IPS-18c (cell line): Measurements from ENCODE around the gene MIER2.

Source experiments
- H3K4me3 ChIP-seq: 2 replicates; pipeline ENCODE4 v1.7.0; 2013; ENCODE audit warnings: low read depth, mild to moderate bottlenecking, low read length, moderate library complexity; ENCODE audit not compliant: insufficient read depth
- H3K9me3 ChIP-seq: one replicate; pipeline ENCODE4 v1.6.1; 2013; ENCODE audit warnings: mild to moderate bottlenecking, low read length, moderate library complexity; ENCODE audit not compliant: control insufficient read depth, insufficient read depth

Gene MIER2

DNA sequence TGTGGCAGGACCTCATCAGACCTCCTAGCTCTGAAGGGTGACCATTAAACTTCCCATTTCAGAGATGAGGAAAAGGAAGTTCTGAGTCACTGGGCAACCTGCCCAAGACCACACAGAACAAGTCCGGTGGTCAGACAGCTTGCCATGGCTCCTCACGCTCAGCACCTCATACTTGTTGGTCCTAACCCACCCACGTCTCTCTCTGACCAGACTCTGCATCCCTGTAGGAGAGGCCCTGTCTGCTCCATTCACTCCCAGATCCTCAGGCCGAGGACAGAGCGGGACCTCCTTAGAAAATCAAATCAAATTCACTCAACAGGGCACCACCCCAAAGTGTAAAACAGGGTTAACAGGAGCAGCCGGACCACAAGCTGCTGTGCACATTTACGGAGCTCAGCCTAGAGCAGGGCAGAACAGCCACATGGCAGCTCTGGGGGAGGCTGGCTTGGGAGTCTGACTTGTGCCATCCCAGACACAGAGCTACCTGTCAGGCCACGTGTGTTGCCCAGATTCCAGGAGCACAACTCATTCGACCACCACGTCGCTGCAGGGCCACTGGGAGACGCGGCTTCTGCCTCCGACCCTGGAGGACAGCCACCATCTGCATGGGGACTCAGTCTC is 1.7 kb downstream of the MIER2 start:
- Histone ChIP-seq H3K9me3 (no peaks in the 10 kb centered on the region), H3K4me3 (peak overlapping the region; percentile 36)

DNA sequence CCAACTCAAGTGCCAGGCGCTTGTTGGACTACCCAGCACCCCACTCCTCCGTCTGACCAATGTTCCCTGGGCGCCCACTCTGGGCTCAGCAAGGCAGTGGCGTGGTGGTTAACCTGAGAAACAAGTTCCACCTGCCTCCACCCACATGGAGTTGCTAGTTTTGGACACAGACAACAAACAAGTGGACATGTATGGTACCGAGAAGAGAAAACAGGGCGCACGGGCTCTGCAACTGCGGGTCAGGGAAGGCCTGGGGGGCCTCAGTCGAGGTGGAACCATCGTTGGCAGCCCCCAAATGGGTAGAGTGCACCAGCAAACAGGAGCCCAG is 2.5 kb downstream of the MIER2 start:
- Histone ChIP-seq H3K9me3 (no peaks in the 10 kb centered on the region), H3K4me3 (no peak overlapping the region)

DNA sequence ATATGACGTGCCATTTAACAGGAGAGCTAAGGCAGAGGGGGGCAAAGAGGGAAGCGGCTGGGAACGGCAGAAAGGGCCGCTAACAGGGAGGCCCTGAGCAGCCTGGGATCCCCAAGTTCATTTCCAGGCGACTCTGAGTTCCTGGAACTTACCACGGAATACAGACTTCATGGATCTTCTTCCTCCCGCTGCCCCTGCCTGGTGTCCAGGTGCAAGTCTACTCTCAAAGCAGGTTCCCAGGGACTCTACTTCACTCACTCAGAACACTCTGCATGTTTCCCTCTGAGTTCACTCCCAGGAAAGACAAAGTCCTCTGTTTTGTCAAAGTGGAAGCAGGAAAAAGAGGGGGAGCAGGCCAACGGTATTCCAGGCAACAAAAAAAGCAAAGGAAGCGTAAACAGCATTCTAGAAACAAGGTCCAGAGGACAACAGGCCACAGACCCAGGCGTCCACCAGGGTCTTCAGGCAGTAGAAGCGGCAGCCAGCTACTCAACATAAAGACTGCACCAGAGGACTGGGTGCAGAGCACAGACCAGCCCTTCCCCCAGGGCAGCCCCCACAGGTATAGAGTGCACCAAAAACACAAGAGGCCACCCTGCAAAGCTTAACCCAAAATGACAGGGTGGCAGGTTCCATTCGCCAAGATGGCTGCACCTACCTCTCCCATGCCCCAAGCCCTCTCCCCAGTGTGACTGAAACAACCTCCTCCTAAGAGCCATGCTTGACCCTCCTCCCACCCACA is 3.0 kb downstream of the MIER2 start:
- Histone ChIP-seq H3K9me3 (no peaks in the 10 kb centered on the region), H3K4me3 (no peak overlapping the region)

DNA sequence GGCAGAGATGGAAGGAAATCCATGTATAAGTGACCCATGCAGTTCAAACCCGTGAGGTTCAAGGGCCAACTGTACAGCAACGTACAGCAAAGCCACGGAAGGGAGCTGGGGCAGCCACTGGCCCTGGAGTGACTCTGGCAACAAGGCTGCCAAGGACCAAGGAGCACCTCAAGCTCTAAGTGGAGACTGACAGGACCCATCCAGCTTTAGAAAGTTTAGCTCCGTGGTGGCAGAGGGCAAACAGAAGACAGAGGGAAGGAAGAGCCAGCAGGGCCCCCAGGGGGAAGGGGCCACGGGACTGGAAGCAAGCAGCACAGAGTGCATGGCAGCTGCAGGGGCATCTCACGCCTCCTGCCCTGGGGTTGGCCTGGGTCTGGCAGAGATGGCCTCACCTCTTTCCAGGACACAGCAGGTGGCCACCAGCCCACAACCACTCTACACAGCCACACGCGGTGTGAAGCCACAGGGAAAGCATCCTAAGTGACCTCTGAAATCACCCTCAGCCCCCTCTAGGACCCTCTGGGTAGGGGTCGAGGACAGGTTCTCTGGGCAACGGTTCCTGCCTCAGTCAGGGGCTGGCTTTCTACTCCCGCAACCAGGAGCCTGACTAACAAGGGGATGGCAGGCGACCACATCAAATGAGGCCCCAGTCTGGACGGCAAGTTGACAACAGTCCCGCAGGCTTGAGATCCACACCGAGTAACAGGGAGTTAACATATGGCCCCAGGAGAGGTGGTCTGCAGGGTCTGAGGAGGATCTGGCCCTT is 3.8 kb downstream of the MIER2 start:
- H3K4me3 ChIP-seq, result no peak overlapping the region
- no peaks in the 10 kb centered on the region for H3K9me3 ChIP-seq

DNA sequence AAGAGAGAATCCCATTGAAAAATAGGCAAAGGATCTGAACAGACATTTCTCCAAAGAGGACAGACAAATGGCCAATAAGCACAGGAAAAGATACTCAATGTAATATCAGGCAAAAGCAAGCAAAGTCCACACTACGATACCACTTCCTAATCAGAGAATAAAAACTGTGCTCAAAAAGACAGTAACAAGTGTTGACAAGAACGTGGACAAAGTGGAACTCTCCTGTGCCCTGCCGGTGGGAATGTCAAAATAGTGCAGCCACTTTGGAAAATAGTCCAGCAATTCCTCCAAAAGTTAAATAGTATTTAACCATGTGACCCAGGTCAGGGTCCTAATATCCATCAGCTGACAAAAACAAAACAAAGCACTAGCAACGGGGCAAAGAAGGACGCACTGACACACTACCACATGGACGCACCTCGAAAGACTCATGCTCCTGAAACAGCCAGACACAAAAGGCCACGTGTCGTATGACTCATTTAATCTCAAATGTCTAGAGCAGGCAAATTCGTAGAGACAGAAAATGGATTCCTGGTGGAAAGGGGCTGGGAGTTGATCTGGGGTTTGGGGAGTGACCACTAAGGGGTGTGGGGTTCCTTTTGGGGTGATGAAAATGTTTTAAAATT is 5.2 kb downstream of the MIER2 start:
- Histone ChIP-seq H3K4me3 (no peak overlapping the region), H3K9me3 (no peaks in the 10 kb centered on the region)

DNA sequence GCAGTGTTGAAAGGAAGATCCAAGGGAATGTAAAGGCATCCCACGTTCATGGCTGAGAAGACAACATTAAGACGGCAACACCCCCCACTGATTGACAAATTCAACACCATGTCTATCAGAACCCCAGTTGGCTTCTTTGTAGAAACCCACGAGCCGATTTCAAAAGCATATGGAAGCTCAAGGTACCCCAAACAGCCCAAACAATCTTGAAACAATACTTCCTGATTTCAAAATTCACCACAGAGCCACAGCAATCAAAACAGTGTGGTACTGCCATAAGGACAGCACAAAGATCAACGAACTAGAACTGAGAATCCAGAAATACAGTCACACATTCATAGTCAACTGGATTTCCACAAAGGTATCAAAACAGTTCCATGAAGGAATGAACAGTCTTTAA is 6.2 kb downstream of the MIER2 start:
- no peak overlapping the region for H3K4me3 ChIP-seq
- no peaks in the 10 kb centered on the region for H3K9me3 ChIP-seq

DNA sequence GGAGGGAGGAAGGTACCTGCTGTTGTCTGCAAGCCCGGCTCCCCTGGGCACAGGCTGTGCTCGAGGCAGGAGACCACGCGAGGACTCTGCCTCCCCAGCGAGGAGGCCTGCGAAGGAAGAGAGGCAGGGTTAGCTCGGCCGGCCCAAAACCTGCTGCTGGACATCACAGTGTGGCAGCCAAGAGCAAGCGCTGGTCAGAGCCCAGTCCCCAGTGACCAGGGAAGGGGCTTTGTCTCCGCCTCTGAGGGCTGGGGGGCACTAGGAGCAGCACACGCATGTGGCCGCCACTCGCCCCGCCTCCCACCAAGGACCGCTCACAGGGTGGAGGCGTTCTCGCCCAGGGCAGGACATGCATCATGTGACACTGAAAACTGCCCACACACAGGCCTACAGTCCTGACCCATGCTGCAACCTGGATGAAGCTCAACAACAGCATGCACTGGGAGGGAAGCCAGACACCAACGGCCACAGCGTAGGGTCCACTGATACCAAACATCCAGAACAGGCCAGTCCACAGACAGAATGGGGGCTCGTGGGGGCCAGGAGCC is 8.5 kb downstream of the MIER2 start:
- H3K9me3 ChIP-seq, result no peaks in the 10 kb centered on the region
- no peak overlapping the region for H3K4me3 ChIP-seq

DNA sequence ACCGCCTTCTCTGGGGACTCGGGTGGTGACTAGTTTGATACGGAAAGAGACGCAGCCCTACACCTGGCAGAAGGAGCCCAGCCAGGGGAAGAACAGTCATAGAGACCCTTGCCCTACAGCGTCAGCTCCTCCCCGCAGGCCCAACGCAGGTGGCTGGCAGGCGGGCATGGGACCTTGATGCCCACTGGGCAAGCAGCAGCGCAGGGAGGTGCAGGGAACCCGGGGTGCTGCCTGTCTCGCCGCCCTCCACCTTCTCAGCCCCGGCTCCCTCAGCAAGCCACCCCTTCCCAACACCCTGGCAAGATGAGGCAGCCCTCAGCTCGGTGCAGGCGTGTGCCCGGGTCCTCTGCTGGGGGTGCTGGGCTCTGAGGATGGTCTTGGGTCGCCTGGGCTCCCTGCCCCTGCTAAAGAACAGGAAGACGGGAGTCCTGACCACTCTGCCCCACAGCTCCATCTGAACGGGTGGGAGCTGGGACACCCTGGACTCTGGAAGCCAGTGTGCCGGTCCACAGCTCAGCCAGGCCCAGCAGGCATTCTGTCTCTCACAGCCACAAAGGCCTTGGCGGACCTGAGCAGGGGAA is 9.0 kb downstream of the MIER2 start:
- Histone ChIP-seq H3K9me3 (no peaks in the 10 kb centered on the region), H3K4me3 (no peak overlapping the region)

DNA sequence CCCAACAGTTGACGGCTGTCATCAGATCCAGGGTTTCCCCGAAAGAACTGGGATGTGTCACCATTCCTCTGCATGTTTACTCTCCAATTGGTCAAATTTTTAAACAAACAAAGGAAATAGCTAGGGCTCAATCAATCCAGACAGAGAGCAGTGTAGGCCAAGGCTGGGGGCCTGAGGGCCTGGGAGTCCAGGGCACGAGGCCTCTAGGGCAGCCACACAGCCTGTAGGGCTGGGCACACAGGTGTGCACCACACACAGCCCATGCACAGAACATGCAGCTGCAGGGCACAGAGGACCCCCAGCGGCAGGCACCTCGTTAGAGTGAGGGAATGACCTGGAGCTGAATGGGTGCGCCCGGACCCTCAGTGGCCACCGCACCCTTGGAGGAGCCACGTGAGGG is 9.5 kb downstream of the MIER2 start:
- Histone ChIP-seq H3K9me3 (no peaks in the 10 kb centered on the region), H3K4me3 (no peak overlapping the region)

DNA sequence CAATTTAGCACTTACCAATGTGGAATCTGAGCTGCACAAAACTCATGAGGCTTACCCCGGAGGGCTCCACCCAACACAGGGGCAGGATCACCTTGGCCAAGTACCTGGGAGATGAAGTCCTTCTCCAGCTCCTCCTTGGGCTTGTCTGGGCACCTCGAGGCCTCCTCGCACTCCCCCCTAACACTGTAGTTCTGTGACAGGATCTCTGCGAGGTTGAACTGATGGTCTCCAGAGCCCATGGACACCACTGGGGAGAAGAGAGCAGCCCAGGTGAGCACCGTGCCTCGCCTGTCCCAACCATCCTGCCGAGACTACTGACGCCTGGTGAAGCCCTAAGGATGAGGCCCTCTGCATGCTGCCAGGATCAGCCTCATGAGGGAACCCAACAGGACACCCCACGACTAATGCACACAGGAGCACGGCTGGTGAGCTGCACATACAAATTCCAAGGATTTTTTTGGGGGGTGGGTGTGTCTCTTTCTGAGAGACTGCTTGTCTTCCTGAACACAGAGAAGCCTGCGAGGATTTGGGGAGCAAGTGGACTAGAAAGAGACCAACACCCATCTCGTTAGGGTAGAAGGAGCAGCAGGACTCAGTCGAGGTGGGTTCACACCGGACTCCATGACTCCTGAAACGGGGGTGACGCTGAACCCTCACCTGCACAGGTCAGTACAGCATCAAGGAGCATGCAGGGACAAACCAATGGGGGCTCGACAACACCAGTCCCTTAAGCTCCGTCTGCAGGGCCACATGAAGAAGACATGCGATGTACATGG is 10.1 kb downstream of the MIER2 start:
- H3K9me3 ChIP-seq, result no peaks in the 10 kb centered on the region

DNA sequence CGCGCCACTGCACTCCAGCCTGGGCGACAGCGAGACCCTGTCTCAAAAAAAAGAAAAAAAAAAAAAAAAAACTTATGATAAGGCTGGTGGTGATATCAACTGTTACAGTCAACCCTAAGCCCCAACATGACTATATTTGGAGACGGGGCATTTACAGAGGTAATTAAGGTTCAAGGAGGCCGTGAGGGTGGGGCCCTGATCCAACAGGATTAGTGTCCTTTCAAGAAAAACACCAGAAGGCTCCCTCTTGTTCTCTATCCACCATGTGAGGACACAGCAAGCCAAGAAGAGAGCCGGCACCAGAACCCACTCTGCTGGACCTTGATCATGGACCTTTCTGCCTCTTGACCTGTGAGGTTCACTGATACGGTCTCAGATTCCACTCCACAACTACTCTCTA is 14.1 kb downstream of the MIER2 start:
- H3K9me3 ChIP-seq, result no peaks in the 10 kb centered on the region

More for the DNA sequence above, 10.1 kb downstream of the MIER2 start:
- H3K4me3 ChIP-seq, result no peak overlapping the region

DNA sequence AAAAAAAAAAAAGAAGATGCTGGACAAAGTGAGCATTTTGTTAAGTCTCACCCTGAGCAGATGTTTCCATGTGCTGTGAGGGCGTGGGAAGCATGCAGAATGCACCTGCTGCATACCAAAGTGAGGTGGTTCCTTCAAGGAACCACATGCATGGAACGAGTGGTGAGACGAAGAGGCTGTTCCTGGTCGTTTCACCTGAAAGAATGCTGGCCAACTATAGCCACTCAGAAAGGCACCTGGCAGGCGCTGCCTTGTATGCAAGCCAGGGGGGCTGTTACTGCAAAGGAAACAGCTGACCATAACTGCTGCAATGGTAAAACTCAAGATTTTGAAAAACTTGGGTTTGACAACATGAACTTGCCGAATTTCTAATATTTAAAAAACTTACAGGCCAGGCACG is 14.7 kb downstream of the MIER2 start:
- Histone ChIP-seq H3K9me3 (no peaks in the 10 kb centered on the region), H3K4me3 (no peak overlapping the region)

More for the DNA sequence above, 14.1 kb downstream of the MIER2 start:
- no peak overlapping the region for H3K4me3 ChIP-seq

DNA sequence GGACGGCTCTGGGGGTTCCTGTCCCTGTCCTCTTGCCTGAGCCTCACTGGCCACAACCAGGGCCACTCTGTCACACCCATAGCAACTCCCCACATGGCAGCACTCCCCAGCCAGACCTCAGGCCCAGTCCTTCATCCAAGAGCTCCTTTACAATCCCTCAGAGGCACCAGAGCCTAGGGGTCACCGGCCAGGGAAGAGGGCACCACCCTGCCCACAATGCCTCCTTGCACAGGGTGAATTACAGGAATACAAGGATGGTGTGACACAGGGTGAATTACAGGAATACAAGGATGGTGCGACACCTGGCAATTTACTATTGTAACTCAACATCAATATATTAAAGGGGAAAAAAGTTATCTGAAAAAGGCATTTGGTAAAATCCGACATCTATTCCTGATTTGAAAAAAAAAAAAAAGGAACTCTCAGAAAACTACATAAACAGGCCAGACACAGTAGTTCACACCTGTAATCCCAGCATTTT is 16.5 kb downstream of the MIER2 start:
- no peaks in the 10 kb centered on the region for H3K9me3 ChIP-seq

DNA sequence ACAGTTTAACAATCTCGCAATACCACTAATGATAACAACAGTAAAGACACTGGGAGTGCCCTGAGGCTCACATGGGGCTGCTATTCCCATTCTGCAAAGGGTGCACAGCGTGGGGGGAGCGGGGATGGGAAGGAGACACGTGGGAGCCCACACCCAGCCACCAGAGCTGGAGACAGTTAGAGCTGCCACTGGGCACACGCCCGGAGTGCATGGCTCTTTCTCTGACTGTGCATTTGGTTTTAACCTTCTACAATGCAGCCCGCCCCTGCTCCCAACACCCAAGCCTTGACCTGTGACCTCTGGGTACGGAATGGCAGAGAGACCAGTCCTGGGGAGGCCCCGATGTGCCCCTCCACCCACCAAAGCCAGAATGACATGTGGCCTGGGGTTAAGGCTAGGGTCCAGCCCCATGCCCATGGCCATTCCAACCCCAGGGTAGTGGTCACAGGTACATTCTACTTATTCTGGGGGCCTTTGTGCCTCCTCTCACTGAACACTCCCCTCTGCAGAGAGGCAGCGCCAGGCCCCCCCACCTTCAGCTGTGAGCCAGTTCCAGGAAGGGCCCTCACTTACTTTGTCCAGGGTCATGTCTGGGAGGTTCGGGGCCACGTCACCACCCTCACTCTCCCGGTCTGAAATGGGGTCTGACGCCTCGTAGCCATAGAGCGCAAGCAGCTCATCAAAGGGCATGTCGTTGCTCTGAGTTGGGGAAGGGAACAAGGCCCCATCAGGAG is 17.1 kb downstream of the MIER2 start:
- H3K9me3 ChIP-seq, result no peaks in the 10 kb centered on the region

More for the DNA sequence above, 16.5 kb downstream of the MIER2 start:
- no peak overlapping the region for H3K4me3 ChIP-seq

DNA sequence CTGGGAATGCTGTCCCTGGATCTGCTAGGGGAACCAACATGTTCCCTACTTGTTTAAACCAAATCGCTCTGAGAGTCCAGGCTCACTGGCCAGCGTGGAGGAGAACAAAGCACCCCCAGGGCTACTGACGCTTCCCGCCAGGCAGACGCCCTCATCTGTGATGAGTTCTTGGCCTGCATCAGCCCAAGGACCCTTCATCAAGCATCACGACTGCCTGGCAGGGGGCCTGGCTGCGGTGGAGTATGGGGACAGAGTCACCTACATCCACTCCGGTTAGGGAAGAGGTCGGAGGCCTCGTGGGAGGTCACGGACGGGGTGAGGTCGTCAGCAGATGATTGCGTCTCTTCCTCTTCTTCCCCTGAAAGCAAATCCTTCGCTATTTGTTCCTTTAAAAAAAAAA is 17.7 kb downstream of the MIER2 start:
- no peak overlapping the region for H3K4me3 ChIP-seq
- H3K9me3 ChIP-seq, result peaks cover 2% of the 10 kb centered on the region

More for the DNA sequence above, 17.1 kb downstream of the MIER2 start:
- no peak overlapping the region for H3K4me3 ChIP-seq
